Left ventricle myocardium superior (tissue), 1 donor: ENCODE data around the gene EIF4ENIF1. TPM values are rescaled to one million over a fixed set of nuclear protein-coding genes. Genes with fewer than 3 reads are reported as not detected.
"Not testable (repeated sequence)": the region's sequence is repeated elsewhere in the genome, so short reads cannot be mapped to it uniquely, and the experiment has no call there.

ENCODE experiments used
- ATAC-seq: fragments of 200-7000 bp; cut with Tn5 transposase; one replicate; pipeline ENCODE4 v1.9.1; 2020; ENCODE audit warnings: mild to moderate bottlenecking, moderate library complexity
- DNase-seq: peaks from one replicate; pipeline ENCODE4 v3.0.0-alpha.2; 2020
- intact Hi-C: fragments of 100-400 bp; cut with micrococcal nuclease; formaldehyde crosslinking; loops from one replicate; pipeline ENCODE4 v1.11.0; 2022
- total RNA-seq: library from RNA; stranded (reverse); fragmentation: NEBNext Ultra II Directional; extraction: Animal tissue kit (Norgen Biotek cat#: 25700); gene quantifications from one replicate; pipeline ENCODE4 v1.2.1, GENCODE V29; 2021
- donor health status: DM: no; HTN: yes; CAD: no; lungs with severe emphysema.

EIF4ENIF1 gene
- total RNA-seq, 1 donor from 2014 or later: 26.8 TPM

DNA sequence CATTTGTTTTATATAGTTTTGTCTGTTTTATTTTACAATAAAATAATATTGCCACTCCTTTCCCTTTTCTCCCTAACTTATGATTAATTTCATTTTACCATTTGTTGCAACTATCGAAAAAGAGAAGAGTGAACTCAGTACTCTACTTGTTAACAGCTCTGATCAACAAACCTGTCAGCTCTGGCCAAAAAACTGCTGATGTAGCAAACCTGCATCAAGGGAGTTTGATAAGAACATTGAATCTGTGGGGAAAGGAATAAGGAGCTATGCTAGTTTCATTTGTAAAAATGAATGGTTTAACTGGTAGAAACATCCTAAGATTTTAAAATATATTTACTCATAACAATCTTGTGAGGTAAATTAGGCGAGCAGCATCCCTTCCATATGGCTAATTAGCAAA, 42.9 kb downstream of the EIF4ENIF1 start:
- DNase-seq: no peak
- ATAC-seq: no peak
- intact Hi-C loops: no loop called here

DNA sequence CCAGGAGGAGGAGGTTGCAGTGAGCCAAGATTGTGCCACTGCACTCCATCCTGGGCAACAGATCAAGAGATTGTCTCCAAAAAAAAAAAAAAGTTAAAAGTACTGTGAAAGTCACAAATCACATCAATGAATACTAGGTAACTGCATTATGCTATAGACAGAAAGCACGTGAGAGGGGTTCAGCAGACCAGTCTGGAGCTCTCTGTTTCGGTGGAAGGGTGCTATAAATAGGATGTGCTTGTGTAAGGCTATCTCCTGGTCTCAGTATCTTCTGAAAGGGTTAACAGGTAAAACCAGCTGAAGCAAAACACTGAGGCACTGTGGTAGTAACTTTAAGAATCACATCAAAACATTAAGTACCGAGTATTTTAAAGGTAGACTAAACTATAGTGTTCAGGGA, 43.4 kb downstream of the EIF4ENIF1 start:
- DNase-seq: no peak
- intact Hi-C loops: no loop called here
- ATAC-seq: no peak

DNA sequence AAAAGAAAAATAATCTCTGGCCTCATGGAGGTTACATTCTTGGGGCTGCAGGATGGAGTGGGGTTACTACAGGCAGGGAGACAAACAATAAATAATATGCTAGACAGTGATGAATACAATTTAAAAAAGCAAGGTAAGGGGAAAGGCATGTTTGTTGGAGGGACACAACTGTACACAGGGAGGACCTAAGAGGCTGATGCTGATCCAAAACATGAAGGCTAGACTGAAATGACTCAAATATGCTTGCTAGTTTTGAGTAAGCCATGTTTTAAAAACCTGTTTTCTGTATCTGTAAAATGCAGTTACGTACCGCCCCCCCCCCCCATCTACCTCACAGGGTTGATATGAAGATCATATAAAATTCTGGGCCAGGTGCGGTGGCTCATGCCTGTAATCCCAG, 44.0 kb downstream of the EIF4ENIF1 start:
- DNase-seq: no peak
- intact Hi-C loops: no loop called here
- no peak for ATAC-seq

GRCh38 chr22:31443516-31443915, 46.1 kb downstream of the EIF4ENIF1 start:
- no peak for ATAC-seq
- DNase-seq: no peak
- intact Hi-C loops: no loop called here

DNA sequence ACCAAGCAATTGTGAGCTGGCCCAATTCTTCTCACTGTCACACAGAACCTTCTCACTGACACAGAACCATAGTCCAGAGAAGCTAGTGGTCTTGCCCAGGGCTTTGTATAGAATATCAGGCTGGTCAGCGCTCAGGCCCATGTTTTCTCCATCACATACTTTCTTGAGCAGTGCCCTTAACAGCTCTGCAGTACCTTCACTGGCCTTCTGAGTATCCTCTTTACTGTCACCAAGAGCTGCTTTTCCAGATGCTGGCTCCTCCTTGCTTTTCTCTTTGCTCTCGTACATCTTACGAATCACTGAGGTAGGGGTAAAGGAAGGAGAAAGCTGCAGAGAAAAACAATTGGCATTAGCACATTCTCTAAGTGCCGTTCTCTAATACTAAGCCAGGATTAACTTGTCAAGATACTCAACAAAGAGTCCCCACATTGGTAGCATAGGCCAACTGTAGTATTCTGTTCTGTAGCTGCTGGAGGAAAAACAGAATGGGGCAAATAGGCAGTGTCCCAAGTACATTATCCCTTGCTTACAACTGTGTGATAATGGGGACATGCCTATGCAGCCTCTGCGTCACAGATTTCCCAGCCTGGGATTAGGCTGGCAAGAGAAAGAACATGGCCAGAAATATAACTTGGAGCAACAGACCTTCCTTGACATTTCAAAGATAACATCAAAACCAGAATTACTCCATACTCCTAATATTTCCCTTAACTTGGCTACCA, 46.7 kb downstream of the EIF4ENIF1 start:
- no peak for DNase-seq
- ATAC-seq: peak; percentile 52
- intact Hi-C loops: no loop called here

- intact Hi-C loops: no loop called here
- DNase-seq (no peak), ATAC-seq (no peak)
These were observed 48.0 kb downstream of the EIF4ENIF1 start for GRCh38 chr22:31441652-31442051.

- ATAC-seq (no peak), DNase-seq (no peak)
- intact Hi-C loops: no loop called here
These were observed 49.0 kb downstream of the EIF4ENIF1 start for GRCh38 chr22:31440681-31441080.

DNA sequence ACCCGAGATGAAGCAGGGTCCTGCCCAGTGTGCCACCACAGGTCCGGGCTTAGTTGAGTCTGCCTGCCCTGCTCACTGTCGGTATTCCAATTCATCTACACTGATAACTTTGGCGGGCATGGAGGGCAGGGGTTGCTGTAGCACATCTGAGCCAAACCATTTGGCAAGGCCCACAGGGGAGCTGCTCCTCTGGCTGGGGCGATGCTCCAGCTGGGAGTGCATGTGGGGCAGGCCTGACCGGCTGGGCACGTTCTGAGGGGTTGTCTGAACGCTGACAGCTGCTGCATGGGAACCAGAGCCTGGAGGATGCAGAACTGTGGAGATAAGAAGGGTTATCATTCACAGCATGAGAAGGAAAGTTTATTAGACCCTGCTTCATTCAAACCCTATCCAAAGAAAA, 49.8 kb downstream of the EIF4ENIF1 start:
- intact Hi-C loops: no loop called here
- ATAC-seq (peak; percentile 90), DNase-seq (peak; percentile 80)

- ATAC-seq (no peak), DNase-seq (no peak)
- intact Hi-C loops: no loop called here
These were observed 53.5 kb downstream of the EIF4ENIF1 start for GRCh38 chr22:31436132-31436531.

GRCh38 chr22:31431950-31432349, 57.7 kb downstream of the EIF4ENIF1 start:
- no peak for ATAC-seq
- intact Hi-C loops: no loop called here
- DNase-seq: no peak

GRCh38 chr22:31425331-31426050, 64.2 kb downstream of the EIF4ENIF1 start:
- intact Hi-C loops: no loop called here
- no peak for DNase-seq
- ATAC-seq: no peak

DNA sequence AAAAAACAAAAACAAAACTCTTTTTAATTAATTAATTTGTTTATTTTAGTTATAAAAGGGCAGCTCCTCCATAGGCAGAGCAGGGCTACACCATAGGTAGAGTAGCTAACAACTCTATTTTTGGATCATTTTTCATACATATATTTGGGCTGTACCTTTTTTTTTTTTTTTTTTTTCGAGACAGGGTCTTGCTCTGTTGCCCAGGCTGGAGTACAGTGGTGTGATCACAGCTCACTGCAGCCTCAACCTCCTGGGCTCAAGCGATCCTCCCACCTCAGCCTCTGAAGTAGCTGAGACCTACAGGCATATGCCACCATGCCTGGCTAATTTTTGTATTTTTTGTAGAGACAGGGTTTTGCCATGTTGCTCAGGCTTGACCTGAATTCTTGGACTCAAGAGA, 87.3 kb downstream of the EIF4ENIF1 start:
- intact Hi-C loops, DNase-seq, ATAC-seq: not testable (repeated sequence)

DNA sequence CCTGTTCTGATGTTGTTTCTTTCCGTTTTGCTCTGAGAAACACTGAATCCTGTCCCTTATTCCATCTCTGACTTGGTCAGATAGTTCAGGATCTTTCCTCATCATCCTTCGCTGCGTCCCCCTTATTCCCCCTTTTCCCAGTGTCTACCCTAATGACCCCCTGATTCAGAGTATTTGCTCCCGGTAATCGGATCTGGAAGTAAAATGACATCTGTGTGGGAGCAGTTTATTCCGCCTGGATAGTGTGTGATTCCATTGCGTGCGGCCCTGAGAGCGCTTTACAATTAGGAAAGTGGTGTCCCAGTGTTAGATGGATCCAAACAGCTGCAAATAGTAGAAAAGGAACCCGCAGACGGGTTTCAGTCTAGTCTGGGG, 89.6 kb downstream of the EIF4ENIF1 start:
- ATAC-seq: no peak
- DNase-seq: no peak
- intact Hi-C loops: no loop called here

- peak; percentile 99 for ATAC-seq
These were observed 90.2 kb downstream of the EIF4ENIF1 start, which contains the start of gene DRG1 for GRCh38 chr22:31399211-31400022. TSS of gene DRG1 (plus strand) at chr22:31399604. CDS start at chr22:31399684, 80 bp downstream.

GRCh38 chr22:31398231-31398630, 91.4 kb downstream of the EIF4ENIF1 start:
- no peak for DNase-seq
- ATAC-seq: no peak
- intact Hi-C loops: loop anchor here (10.0 kb wide), 1 partner anchor 53 kb away; the partner anchor contains the start of gene PATZ1

More at GRCh38 chr22:31399211-31400022, 90.2 kb downstream of the EIF4ENIF1 start, which contains the start of gene DRG1:
- intact Hi-C loops: loop anchor here (10.0 kb wide), 1 partner anchor 55 kb away; the partner anchor contains the start of gene PATZ1
- peak; percentile 99 for DNase-seq

DNA sequence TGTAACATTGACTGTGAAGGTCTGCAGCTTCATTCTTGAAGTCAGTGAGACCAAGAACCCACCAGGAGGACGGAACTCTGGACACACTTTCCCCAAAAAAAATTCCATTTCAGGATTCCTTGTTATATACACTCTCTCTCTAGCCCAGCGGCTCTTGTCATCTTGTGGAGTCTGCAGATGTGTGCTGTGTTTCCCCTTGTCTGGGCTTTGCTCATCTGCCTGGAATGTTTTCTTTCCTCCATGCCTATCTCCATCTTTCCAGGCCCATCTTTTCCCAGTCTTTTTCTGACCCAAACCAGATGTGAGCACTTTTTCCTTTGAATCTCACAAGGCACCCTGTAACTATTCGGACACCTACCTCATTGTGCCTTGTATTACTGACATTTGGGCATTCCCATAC, 95.3 kb downstream of the EIF4ENIF1 start:
- ATAC-seq (no peak), DNase-seq (no peak)
- intact Hi-C loops: loop anchor here (10.0 kb wide), 1 partner anchor 50 kb away; the partner anchor contains the start of gene PATZ1

GRCh38 chr22:31393893-31394292, 95.7 kb downstream of the EIF4ENIF1 start:
- no peak for ATAC-seq
- intact Hi-C loops: loop anchor here (10.0 kb wide), 1 partner anchor 49 kb away; the partner anchor contains the start of gene PATZ1
- no peak for DNase-seq
